ENCODE results near the gene NRAP.

NRAP gene

GRCh38 chr10:113641702-113642101 is 22.1 kb downstream of the NRAP start:
- no peak for DNase-seq (ENCODE audit: low read depth)

- no peak for DNase-seq (ENCODE audit: low read depth)
These were observed 23.9 kb downstream of the NRAP start for GRCh38 chr10:113639966-113640365.

- no peak for DNase-seq (ENCODE audit: low read depth)
These were observed 32.0 kb downstream of the NRAP start for GRCh38 chr10:113631684-113632367.

- no peak for DNase-seq (ENCODE audit: low read depth)
These were observed 32.8 kb downstream of the NRAP start for GRCh38 chr10:113630929-113631533.

- DNase-seq (ENCODE audit: low read depth), result no peak
These were observed 35.2 kb downstream of the NRAP start for GRCh38 chr10:113628607-113629153.

GRCh38 chr10:113627836-113628235 is 36.0 kb downstream of the NRAP start:
- DNase-seq (ENCODE audit: low read depth), result no peak

- DNase-seq (ENCODE audit: low read depth), result no peak
These were observed 37.0 kb downstream of the NRAP start for GRCh38 chr10:113626809-113627355.

GRCh38 chr10:113625461-113626186 is 38.2 kb downstream of the NRAP start:
- DNase-seq (ENCODE audit: low read depth), result no peak

- DNase-seq (ENCODE audit: low read depth), result no peak
These were observed 41.0 kb downstream of the NRAP start for GRCh38 chr10:113622831-113623230.

GRCh38 chr10:113621799-113622198 is 42.0 kb downstream of the NRAP start:
- DNase-seq (ENCODE audit: low read depth), result no peak

GRCh38 chr10:113620936-113621335 is 42.9 kb downstream of the NRAP start:
- DNase-seq (ENCODE audit: low read depth), result no peak

- no peak for DNase-seq (ENCODE audit: low read depth)
These were observed 43.3 kb downstream of the NRAP start for GRCh38 chr10:113620511-113620910.

GRCh38 chr10:113619401-113619800 is 44.4 kb downstream of the NRAP start:
- DNase-seq (ENCODE audit: low read depth), result no peak

GRCh38 chr10:113618338-113618737 is 45.5 kb downstream of the NRAP start:
- DNase-seq (ENCODE audit: low read depth), result no peak

GRCh38 chr10:113617086-113617485 is 46.8 kb downstream of the NRAP start:
- DNase-seq (ENCODE audit: low read depth), result no peak

- no peak for DNase-seq (ENCODE audit: low read depth)
These were observed 47.4 kb downstream of the NRAP start for GRCh38 chr10:113616244-113617074.

GRCh38 chr10:113613977-113614690 is 49.7 kb downstream of the NRAP start:
- DNase-seq (ENCODE audit: low read depth), result no peak

- no peak for DNase-seq (ENCODE audit: low read depth)
These were observed 50.4 kb downstream of the NRAP start for GRCh38 chr10:113613427-113613826.

- DNase-seq (ENCODE audit: low read depth), result no peak
These were observed 51.7 kb downstream of the NRAP start for GRCh38 chr10:113612154-113612553.

- no peak for DNase-seq (ENCODE audit: low read depth)
These were observed 52.9 kb downstream of the NRAP start for GRCh38 chr10:113610631-113611601.

Data from stimulated activated CD8-positive, alpha-beta memory T cell treated with anti-CD3 and anti-CD28 coated beads, Interleukin-12 subunit alpha, Interleukin-12 subunit beta, amount 100 ng/mL, for 4 hours (primary cell).